Progenitor cell of endocrine pancreas (in vitro differentiated cells): ENCODE results near the gene ACAP2. TPM values are rescaled to one million over a fixed set of nuclear protein-coding genes. Genes with fewer than 3 reads are reported as not detected.
"Not testable (repeated sequence)": the region's sequence is repeated elsewhere in the genome, so short reads cannot be mapped to it uniquely, and the experiment has no call there.

Experiments
- DNase-seq: peaks from one replicate; pipeline ENCODE4 v3.0.0; 2021; ENCODE audit warnings: low spot score; ENCODE audit not compliant: unreplicated experiment
- H3K27ac Mint-ChIP-seq: 2 replicates; pipeline ENCODE4 v1.8.0; 2021; ENCODE audit warnings: mild to moderate bottlenecking, moderate library complexity, mixed read lengths
- H3K27me3 Mint-ChIP-seq: 2 replicates; pipeline ENCODE4 v1.8.0; 2021; ENCODE audit warnings: mixed read lengths
- H3K36me3 Mint-ChIP-seq: 2 replicates; pipeline ENCODE4 v1.8.0; 2022; ENCODE audit warnings: mixed read lengths; ENCODE audit not compliant: insufficient read depth
- H3K4me1 Mint-ChIP-seq: 2 replicates; pipeline ENCODE4 v1.8.0; 2021; ENCODE audit warnings: low read depth, mixed read lengths
- H3K4me3 Mint-ChIP-seq: 2 replicates; pipeline ENCODE4 v1.8.0; 2021; ENCODE audit warnings: low read depth, mild to moderate bottlenecking, moderate library complexity, mixed read lengths
- H3K9me3 Mint-ChIP-seq: 2 replicates; pipeline ENCODE4 v1.8.0; 2021; ENCODE audit warnings: low read depth, mixed read lengths
- CTCF ChIP-seq: fragments of 200-600 bp; sonication (generic); IDR thresholded peaks from one replicate; pipeline ENCODE4 v1.5.0; 2021; ENCODE audit warnings: antibody characterized with exemption, mild to moderate bottlenecking; ENCODE audit not compliant: unreplicated experiment
- total RNA-seq: library from RNA; stranded (reverse); gene quantifications from 2 replicates; pipeline ENCODE4 v1.2.1, GENCODE V29; 2021

Gene ACAP2
- total RNA-seq, 1 donor from 2014 or later: 34.2 TPM

- no peak for TF ChIP-seq CTCF
- DNase-seq: no peak
- Mint-ChIP-seq H3K27me3 (no peaks in the 10 kb centered on the region), H3K4me3 (no peak overlapping the region), H3K27ac (no peak overlapping the region), H3K36me3 (peaks cover 6% of the 10 kb centered on the region), H3K4me1 (peaks cover 22% of the 10 kb centered on the region), H3K9me3 (peaks cover 3% of the 10 kb centered on the region)
Measured at GRCh38 chr3:195238081-195238571, 204.7 kb downstream of the ACAP2 start.

- no peak for DNase-seq
- Mint-ChIP-seq H3K27me3 (no peaks in the 10 kb centered on the region), H3K4me1 (peaks cover 13% of the 10 kb centered on the region), H3K9me3 (peaks cover 5% of the 10 kb centered on the region), H3K36me3 (peaks cover 9% of the 10 kb centered on the region), H3K27ac (no peak overlapping the region), H3K4me3 (no peak overlapping the region)
- TF ChIP-seq CTCF: no peak
Measured at GRCh38 chr3:195236801-195237570, 205.8 kb downstream of the ACAP2 start.

GRCh38 chr3:195236076-195236798, 206.6 kb downstream of the ACAP2 start:
- H3K9me3 Mint-ChIP-seq: peaks cover 8% of the 10 kb centered on the region
- DNase-seq: no peak
- no peak overlapping the region for H3K27ac Mint-ChIP-seq

GRCh38 chr3:195230244-195230643, 212.6 kb downstream of the ACAP2 start:
- no peak overlapping the region for H3K27ac Mint-ChIP-seq
- no peaks in the 10 kb centered on the region for H3K27me3 Mint-ChIP-seq
- no peaks in the 10 kb centered on the region for H3K4me1 Mint-ChIP-seq
- DNase-seq: no peak
- no peak overlapping the region for H3K4me3 Mint-ChIP-seq
- TF ChIP-seq CTCF: no peak
- peaks cover 14% of the 10 kb centered on the region for H3K9me3 Mint-ChIP-seq
- H3K36me3 Mint-ChIP-seq: peaks cover 12% of the 10 kb centered on the region

More at GRCh38 chr3:195236076-195236798, 206.6 kb downstream of the ACAP2 start:
- Mint-ChIP-seq H3K4me3 (no peak overlapping the region), H3K27me3 (no peaks in the 10 kb centered on the region), H3K4me1 (peaks cover 6% of the 10 kb centered on the region), H3K36me3 (peaks cover 9% of the 10 kb centered on the region)
- no peak for TF ChIP-seq CTCF

GRCh38 chr3:195228886-195229285, 213.9 kb downstream of the ACAP2 start:
- H3K27me3 Mint-ChIP-seq, H3K36me3 Mint-ChIP-seq, H3K4me1 Mint-ChIP-seq, H3K27ac Mint-ChIP-seq, DNase-seq, H3K4me3 Mint-ChIP-seq: not testable (repeated sequence)
- peaks cover 14% of the 10 kb centered on the region for H3K9me3 Mint-ChIP-seq
